Endothelial cell of umbilical vein (primary cell): ENCODE results near the gene CCRL2. TPM values are rescaled to one million over a fixed set of nuclear protein-coding genes. Genes with fewer than 3 reads are reported as not detected.
"Not testable (repeated sequence)": the region's sequence is repeated elsewhere in the genome, so short reads cannot be mapped to it uniquely, and the experiment has no call there.

Experiments
- BruUV-seq: library from RNA; stranded (reverse); fragments of 400-500 nt; replicated peaks from 2 replicates; lab custom pipeline; 2021; lab: Mats Ljungman, UMichigan
- CTCF ChIA-PET: fragments of 300-600, 350-600 bp; sonication (Branson Sonifier 250); formaldehyde crosslinking; loops from one replicate; lab custom pipeline; 2021; ENCODE audit warnings: antibody characterized with exemption, inconsistent platforms; lab: Charles Lee
- POLR2A ChIA-PET: fragments of 300-600, 350-600 bp; sonication (Branson Sonifier 250); formaldehyde crosslinking; loops from one replicate; lab custom pipeline; 2021; ENCODE audit warnings: antibody characterized with exemption, inconsistent platforms; lab: Charles Lee
- DNase-seq: peaks from one replicate; pipeline ENCODE4 v3.0.0-alpha.2; 2011; ENCODE audit warnings: low read depth, low spot score
- FAIRE-seq: peaks from 2 replicates; lab custom pipeline; 2011; peaks lifted over from hg19 to GRCh38; lab: Jason Lieb, UNC
- H2AFZ ChIP-seq: 2 replicates; pipeline ENCODE4 v1.6.0; 2012; ENCODE audit warnings: low read depth, low read length, control low read depth, inconsistent platforms
- H3K27ac ChIP-seq: 2 replicates; pipeline ENCODE4 v1.5.1; 2011; ENCODE audit warnings: low read depth, mild to moderate bottlenecking, control low read depth, low read length, moderate library complexity; ENCODE audit not compliant: insufficient read depth
- H3K27me3 ChIP-seq, 2 experiments: 2 replicates each; pipeline versions ENCODE4 v1.6.0 to v1.6.1; 2011; ENCODE audit warnings: low read length in 2 of 2, mixed read lengths in 1 of 2; ENCODE audit not compliant: control insufficient read depth in 2 of 2, insufficient read depth in 2 of 2
- H3K36me3 ChIP-seq, 2 experiments: 2 replicates in 1 of 2; 3 replicates in 1 of 2; pipeline ENCODE4 v1.5.1; 2011; ENCODE audit warnings: low read length in 2 of 2, mild to moderate bottlenecking in 1 of 2, moderate library complexity in 1 of 2; ENCODE audit not compliant: control insufficient read depth in 2 of 2, insufficient read depth in 2 of 2; ENCODE audit errors: extremely low read depth in 1 of 2
- H3K4me1 ChIP-seq: 3 replicates; pipeline ENCODE4 v1.5.1; 2011; ENCODE audit warnings: mild to moderate bottlenecking, low read length; ENCODE audit not compliant: control insufficient read depth, insufficient read depth; ENCODE audit errors: extremely low read depth
- H3K4me2 ChIP-seq: 2 replicates; pipeline ENCODE4 v1.6.1; 2011; ENCODE audit warnings: low read length, control low read depth, mixed read lengths; ENCODE audit not compliant: insufficient read depth
- H3K4me3 ChIP-seq, 3 experiments: fragments of 200-600 bp in 1 of 3; sonication (generic), shearing (Covaris generic) in 1 of 3; replicated peaks in 1 of 3; 2 replicates each; pipeline ENCODE4 v1.5.1; 2011 to 2016; ENCODE audit warnings: control low read depth in 3 of 3, low read length in 3 of 3, mild to moderate bottlenecking in 2 of 3, inconsistent platforms in 1 of 3, low read depth in 1 of 3, moderate library complexity in 1 of 3; ENCODE audit not compliant: insufficient read depth in 1 of 3
- H3K79me2 ChIP-seq: 2 replicates; pipeline ENCODE4 v1.6.0; 2012; ENCODE audit warnings: low read length, inconsistent platforms; ENCODE audit not compliant: control insufficient read depth, insufficient read depth
- H3K9ac ChIP-seq: replicated peaks from 2 replicates; pipeline ENCODE3; 2011; ENCODE audit warnings: low read length, control low read depth; ENCODE audit not compliant: insufficient read depth; ENCODE audit errors: extremely low read depth
- H3K9me1 ChIP-seq: replicated peaks from 3 replicates; pipeline ENCODE4 v1.6.0; 2011; ENCODE audit warnings: mild to moderate bottlenecking, low read length; ENCODE audit not compliant: control insufficient read depth, insufficient read depth; ENCODE audit errors: extremely low read depth
- H3K9me3 ChIP-seq: replicated peaks from 2 replicates; pipeline ENCODE4 v1.5.1; 2012; ENCODE audit warnings: low read length, inconsistent platforms; ENCODE audit not compliant: control insufficient read depth, insufficient read depth
- H4K20me1 ChIP-seq: replicated peaks from 2 replicates; pipeline ENCODE3; 2011; ENCODE audit warnings: mild to moderate bottlenecking, low read length; ENCODE audit not compliant: control insufficient read depth, insufficient read depth; ENCODE audit errors: extremely low read depth
- GATA2 ChIP-seq: IDR thresholded peaks from 2 replicates; pipeline ENCODE4 v1.7.0; 2011; ENCODE audit warnings: low read depth, mild to moderate bottlenecking, moderate library complexity, mixed read lengths, low read length; ENCODE audit not compliant: insufficient read length, insufficient read depth
- dilution Hi-C: fragments of 300-500 bp; cut with MboI; formaldehyde crosslinking; loops from one replicate; pipeline ENCODE4 v1.15.0; 2019; ENCODE audit warnings: low sequenced_read_pairs; ENCODE audit not compliant: extremely low pct_ligation_motif_present
- intact Hi-C: fragments of 100-400 bp; cut with micrococcal nuclease; formaldehyde crosslinking; loops from one replicate; pipeline ENCODE4 v1.10.0; 2022
- polyA plus RNA-seq, 4 experiments: library from polyadenylated mRNA; depleted of rRNA in 3 of 4; stranded (reverse) in 3 of 4; unstranded in 1 of 4; fragments of >200 nt; gene quantifications; 2 replicates each; pipeline versions ENCODE4 v1.2.1 to v1.2.3, GENCODE V29; 2011 to 2012; ENCODE audit warnings: missing spikeins in 1 of 4
- total RNA-seq: library from RNA; stranded (reverse); gene quantifications from 2 replicates; pipeline ENCODE4 v1.2.3, GENCODE V29; 2021

CCRL2 gene
- total and polyA plus RNA-seq, 2 donors (not counting 3 experiments of a cell fraction or from before 2014, with no cell fraction given), result 6.4 to 6.6 TPM

DNA sequence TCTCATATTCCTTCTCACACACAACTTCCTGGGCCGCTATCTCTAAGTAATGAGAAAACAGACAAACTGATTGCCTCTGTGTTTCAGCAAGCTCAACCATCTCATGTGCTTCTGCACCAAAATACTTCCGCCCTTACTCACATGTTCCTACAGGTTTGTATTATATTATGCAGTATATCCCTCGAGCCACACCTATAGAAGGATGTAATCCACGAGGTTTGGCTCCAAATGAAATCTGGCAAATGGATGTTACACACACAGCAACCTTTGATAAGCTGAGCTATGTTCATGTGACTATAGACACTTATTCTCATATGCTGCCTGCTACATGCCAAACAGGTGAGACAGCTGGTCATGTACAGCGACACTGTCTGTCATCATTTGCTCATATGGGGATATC is 22.6 kb downstream of the CCRL2 start:
- no peak overlapping the region for H3K9ac ChIP-seq
- H3K36me3 ChIP-seq, result no peaks in the 10 kb centered on the region
- H3K27me3 ChIP-seq, result peaks cover 0 to 5% of the 10 kb centered on the region in 2 experiments
- no peaks in the 10 kb centered on the region for H3K79me2 ChIP-seq
- no peaks in the 10 kb centered on the region for H3K9me3 ChIP-seq
- POLR2A ChIA-PET, result no interaction called here
- H3K27ac ChIP-seq, result no peak overlapping the region
- intact Hi-C loops, result loop anchor here (10.0 kb wide), 1 partner anchor 215 kb away; no protein-coding TSS in a partner anchor
- TF ChIP-seq GATA2, result no peak
- no TSS peak for BruUV-seq
- dilution Hi-C loops, result no loop called here
- DNase-seq (no peak), FAIRE-seq (no peak)
- CTCF ChIA-PET, result interaction anchor here (0.8 to 6.6 kb wide), 9 partner anchors 12 to 491 kb away, joined by 3 to 200 read pairs (median 4); partner anchors contain the start of genes CCR5AS and CCRL2
- H4K20me1 ChIP-seq, result no peaks in the 10 kb centered on the region
- no peaks in the 10 kb centered on the region for H3K4me1 ChIP-seq
- H3K4me3 ChIP-seq, result no peak overlapping the region
- H3K4me2 ChIP-seq, result no peak overlapping the region
- no peaks in the 10 kb centered on the region for H3K9me1 ChIP-seq
- H2AFZ ChIP-seq, result no peak overlapping the region

- FAIRE-seq, H3K4me2 ChIP-seq, POLR2A ChIA-PET, DNase-seq, H3K4me1 ChIP-seq, H3K9ac ChIP-seq, H3K79me2 ChIP-seq, BruUV-seq, CTCF ChIA-PET, H3K27ac ChIP-seq, dilution Hi-C loops, H3K27me3 ChIP-seq, H3K9me1 ChIP-seq, intact Hi-C loops, H3K9me3 ChIP-seq, H2AFZ ChIP-seq, H4K20me1 ChIP-seq, H3K36me3 ChIP-seq, H3K4me3 ChIP-seq: not testable (repeated sequence)
Observed at GRCh38 chr3:46430879-46431278, 23.8 kb downstream of the CCRL2 start.

DNA sequence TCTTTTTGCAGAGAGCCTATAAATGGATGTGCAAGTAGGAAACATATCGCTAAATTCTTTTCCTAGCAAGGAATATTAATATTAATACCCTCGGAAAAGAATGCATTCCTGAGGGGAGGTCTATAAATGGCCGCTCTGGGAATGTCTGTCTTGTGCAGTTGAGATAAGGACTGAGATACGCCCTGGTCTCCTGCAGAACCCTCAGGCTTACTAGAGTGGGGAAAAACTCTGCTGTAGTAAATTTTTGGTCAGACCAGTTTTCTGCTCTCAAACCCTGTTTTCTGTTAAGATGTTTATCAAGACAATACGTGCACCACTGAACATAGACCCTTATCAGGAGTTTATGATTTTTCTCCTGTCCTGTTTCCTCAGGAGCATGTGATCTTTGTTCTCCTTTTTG is 24.8 kb downstream of the CCRL2 start:
- CTCF ChIA-PET, result interaction anchor here (0.9 to 1.7 kb wide), 2 partner anchors 18 to 155 kb away, joined by 3 to 4 read pairs; no protein-coding TSS in a partner anchor
- dilution Hi-C loops, intact Hi-C loops: not testable (repeated sequence)

GRCh38 chr3:46433118-46433517 is 26.1 kb downstream of the CCRL2 start:
- H3K4me3 ChIP-seq, DNase-seq, H3K79me2 ChIP-seq, H3K4me1 ChIP-seq, BruUV-seq, H3K9me1 ChIP-seq, POLR2A ChIA-PET, H3K27me3 ChIP-seq, H3K9ac ChIP-seq, H3K27ac ChIP-seq, H2AFZ ChIP-seq, H4K20me1 ChIP-seq, dilution Hi-C loops, H3K36me3 ChIP-seq, FAIRE-seq, intact Hi-C loops, H3K9me3 ChIP-seq, H3K4me2 ChIP-seq: not testable (repeated sequence)
- CTCF ChIA-PET, result interaction anchor here (1.7 kb wide), 1 partner anchor 17 kb away, joined by 4 read pairs; no protein-coding TSS in a partner anchor

More for the DNA sequence above, 24.8 kb downstream of the CCRL2 start:
- H3K36me3 ChIP-seq, H3K4me2 ChIP-seq, BruUV-seq, FAIRE-seq, POLR2A ChIA-PET, H4K20me1 ChIP-seq, H3K9ac ChIP-seq, H2AFZ ChIP-seq, H3K9me1 ChIP-seq, DNase-seq, H3K4me1 ChIP-seq, H3K27ac ChIP-seq, H3K27me3 ChIP-seq, H3K9me3 ChIP-seq, H3K4me3 ChIP-seq, H3K79me2 ChIP-seq: not testable (repeated sequence)
